GM18519 (cell line): ENCODE measurements around the gene KCNAB1.
A peak's percentile ranks its signal among the peaks of the same experiment; 100 is the strongest.
"Not testable (repeated sequence)": the region's sequence is repeated elsewhere in the genome, so short reads cannot be mapped to it uniquely, and the experiment has no call there.

Source experiments
- ATAC-seq: cut with Tn5 transposase; IDR thresholded peaks from one replicate; pipeline ENCODE4 v1.9.1; 2021; ENCODE audit warnings: mild to moderate bottlenecking, moderate library complexity; ENCODE audit not compliant: unreplicated experiment, low FRiP score

KCNAB1 gene

DNA sequence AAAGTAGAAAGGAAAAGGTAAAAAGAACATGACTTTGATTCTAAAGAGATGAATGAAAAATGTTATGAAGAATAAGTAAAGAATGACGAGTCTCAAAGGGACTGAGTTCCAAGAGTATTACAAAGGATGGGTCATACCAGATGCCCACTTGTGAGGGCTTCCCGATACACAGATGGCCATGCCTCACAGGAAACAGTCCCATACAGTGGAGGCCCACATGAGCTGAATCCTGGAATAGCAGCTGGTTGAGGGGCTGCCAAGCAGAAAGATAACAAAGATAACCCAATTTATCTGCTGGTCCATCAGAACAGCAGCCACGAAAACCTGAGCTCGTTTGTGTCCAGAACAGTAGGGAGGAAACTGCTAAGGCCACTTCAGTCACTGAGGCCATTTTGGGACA, 430.9 kb downstream of the KCNAB1 start:
- no peak for ATAC-seq

DNA sequence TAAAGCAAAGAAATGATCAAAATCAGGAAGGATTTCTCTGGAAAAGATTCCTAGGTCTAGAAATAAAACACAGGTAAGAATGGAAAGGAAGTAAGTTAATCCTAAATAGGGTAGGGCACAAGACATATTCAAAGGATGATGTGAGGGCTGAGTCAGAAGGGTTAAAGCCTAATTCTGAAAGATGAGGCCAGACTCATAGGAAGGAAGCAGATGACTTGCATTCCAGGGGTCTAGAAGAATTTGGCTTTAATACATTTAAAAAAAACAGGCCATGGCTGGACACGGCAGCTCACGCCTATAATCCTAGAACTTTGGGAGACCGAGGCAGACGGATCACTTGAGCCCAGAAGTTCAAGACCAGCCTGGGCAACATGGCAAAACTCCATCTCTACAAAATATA, 431.4 kb downstream of the KCNAB1 start:
- ATAC-seq = no peak

DNA sequence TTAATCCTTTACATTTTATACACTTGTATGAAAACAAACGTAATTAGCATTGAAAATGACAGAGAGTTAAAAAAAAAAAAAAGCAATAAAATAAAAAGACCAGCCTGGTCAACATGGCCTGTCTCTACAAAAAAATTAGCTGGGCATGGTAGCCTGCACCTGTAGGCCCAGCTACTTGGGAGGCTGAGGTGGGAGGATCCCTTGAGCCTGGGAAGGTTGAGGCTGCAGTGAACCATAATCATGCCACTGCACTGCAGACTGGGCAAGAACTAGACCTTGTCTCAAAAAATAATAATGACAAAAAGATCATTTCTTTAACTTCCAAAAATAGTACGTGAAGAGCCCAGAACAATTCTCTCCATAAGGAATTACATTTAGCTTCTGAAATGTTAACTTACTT, 432.6 kb downstream of the KCNAB1 start:
- ATAC-seq = no peak

- no peak for ATAC-seq
Measured at GRCh38 chr3:156553705-156554356, 433.5 kb downstream of the KCNAB1 start.

GRCh38 chr3:156554515-156554841, 434.1 kb downstream of the KCNAB1 start:
- no peak for ATAC-seq

DNA sequence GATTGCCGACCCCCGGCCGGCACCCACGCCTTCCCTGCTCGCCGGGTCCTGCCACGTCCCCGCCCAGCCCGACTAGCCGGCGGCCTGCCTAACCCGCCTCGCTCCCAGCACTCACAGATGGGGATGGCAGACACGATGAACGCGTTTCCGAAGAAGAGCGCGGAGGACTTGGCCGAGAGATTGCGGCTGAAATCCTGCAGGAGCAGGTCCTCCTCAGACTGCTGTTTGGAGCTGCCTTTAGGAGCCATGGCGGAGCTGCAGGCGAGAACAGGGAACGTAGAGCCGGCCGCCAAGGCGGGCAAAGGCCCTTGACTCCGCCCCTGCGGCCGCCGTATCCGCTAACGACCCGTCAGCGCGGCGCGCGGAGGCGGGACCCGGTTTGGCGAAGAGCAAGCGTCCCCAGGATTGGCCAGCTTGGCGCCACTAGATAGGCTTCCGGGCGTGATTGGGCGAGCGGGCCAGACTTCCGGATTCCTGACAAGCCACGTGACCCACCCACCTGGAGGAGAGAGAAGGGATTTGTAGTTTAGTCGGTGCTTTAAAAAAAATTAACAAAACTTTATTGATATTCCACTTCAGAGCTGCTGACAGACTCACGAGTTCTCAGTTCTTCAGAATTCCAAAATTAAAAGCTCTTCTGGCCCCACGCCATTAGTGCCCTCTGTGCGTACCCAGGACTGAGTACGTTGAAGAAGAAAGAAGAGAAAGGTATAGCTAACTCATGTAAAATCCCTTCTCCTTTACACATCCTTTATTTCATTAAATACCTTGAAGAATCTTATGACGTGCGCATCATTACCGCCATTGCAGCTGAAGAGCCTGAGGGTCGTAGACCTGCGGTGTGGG, 434.7 kb downstream of the KCNAB1 start, which contains the start of gene SSR3:
TSS of gene SSR3 (minus strand) at position 276 of the 846 bp plus-strand sequence. CDS start at position 248, 28 bp downstream.
- peak; percentile 99 for ATAC-seq

DNA sequence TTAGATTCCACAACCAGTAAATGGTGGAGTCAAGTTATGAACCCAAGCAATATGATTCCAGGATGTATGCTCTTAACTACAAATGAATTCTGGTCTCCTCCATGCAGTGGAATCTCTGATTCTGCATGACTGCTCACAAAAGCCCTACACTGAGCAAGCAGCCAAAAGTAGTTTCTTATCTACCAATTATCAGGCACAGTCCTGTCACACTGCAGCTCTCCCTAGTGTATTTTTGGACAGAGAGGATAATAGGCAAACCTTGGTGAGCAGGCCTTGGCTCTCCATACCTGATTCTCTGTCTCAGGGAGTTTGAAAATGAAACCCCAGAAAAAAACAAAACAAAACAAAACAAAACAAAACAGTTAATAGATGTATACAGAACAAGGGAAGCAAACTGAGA, 438.0 kb downstream of the KCNAB1 start:
- no peak for ATAC-seq

- ATAC-seq = no peak
Measured at GRCh38 chr3:156559321-156559720, 438.9 kb downstream of the KCNAB1 start.

DNA sequence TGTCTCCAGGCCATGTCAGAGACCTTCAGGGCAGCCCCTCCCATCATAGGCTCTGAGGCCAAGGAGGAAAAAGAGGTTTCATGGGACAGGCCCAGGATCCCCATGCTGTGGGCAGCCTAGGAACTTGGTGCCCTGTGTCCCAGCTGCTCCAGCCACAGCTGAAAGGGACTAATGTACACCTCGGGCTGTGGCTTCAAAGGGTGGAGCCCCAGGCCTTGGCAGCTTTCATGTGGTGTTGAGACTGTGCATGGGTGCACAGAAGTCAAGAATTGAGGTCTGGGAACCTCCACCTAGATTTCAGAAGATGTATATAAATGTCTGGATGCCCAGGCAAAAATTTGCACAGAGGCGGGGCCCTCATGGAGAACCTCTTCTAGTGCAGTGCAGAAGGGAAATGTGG, 441.2 kb downstream of the KCNAB1 start:
- ATAC-seq = no peak

- ATAC-seq = not testable (repeated sequence)
Measured at GRCh38 chr3:156562486-156562885, 442.1 kb downstream of the KCNAB1 start.

DNA sequence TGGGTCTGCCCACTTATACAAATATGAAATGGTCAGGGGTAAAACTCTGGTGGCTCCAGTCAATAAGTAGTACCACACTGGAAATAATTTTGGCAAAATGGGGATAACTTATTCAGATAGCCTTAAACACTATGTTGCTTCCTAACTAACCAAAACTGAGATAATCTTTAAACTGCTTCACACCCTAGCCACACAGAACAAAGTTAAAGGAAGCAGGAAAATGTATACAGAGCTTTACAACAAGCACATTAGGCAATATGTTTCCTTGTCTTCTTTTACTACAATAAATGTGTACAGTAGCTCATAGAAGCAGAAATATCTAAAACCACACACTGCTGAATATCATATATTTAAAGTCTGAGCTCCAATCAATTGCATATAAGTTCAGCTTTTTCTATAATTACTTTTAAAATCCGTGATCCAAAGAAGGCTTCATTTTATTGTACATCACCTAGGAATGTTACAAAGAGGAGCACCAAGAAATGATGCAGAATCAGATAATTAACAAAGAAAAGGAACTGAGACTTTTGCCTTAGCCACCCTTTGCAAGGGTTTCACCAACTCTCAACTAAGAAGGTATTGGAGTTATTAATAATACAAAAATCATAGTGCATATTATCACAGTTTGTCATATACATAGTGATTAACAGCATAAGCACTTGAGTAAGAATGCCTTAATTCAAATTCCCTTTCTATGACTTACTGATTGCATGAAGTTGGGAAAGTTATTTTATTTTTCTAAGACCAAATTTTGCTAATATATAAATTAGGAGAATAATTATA, 443.7 kb downstream of the KCNAB1 start:
- no peak for ATAC-seq

DNA sequence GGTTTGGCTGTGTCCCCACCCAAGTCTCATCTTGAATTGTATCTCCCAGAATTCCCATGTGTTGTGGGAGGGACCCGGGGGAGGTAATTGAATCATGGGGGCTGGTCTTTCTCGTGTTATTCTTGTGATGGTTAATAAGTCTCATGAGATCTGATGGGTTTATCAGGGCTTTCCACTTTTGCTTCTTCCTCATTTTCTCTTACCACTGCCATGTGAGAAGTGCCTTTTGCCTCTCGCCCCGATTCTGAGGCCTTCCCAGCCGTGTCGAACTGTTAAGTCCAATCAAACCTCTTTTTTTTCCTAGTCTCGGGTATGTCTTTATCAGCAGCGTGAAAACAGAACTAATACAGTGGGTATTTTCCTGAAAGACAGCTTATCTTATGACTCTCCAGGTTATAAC, 448.6 kb downstream of the KCNAB1 start:
- ATAC-seq = not testable (repeated sequence)

DNA sequence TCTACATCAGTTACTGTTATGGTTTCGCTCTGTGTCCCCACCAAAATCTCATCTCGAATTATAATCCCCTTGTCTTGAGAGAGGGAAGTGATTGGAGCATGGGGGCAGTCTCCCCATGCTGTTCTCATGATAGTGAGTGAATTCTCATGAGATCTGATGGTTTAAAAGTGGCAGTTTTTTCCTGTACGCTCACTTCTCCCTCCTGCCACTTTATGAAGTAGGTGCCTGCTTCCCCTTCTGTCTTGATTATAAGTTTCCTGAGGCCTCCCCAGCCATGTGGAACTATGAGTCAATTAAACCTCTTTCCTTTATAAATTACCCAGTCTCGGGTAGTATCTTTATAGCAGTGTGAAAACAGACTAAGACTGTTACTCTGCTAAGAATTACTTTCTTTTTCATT, 449.5 kb downstream of the KCNAB1 start:
- not testable (repeated sequence) for ATAC-seq

DNA sequence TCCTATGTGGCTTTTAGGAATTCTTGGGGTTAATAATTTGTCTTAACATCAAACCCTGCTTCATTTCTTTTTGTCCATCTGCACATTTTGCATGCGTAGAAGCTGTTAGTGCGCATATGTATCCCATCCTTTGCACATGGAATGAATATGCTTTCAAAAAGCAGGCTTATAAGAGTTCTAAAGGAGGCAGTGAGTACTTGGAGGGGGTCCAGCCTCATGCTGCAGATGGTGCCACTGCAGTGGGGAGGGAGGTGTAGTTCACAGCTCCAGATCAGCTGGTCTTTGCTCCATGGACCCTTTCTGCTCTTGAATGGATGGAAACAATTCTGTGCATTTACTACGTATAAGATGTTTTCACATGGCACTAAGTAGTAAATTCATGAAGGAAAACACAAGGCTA, 455.3 kb downstream of the KCNAB1 start:
- no peak for ATAC-seq

- ATAC-seq = no peak
Measured at GRCh38 chr3:156576051-156576450, 455.7 kb downstream of the KCNAB1 start.

GRCh38 chr3:156576651-156577348, 456.4 kb downstream of the KCNAB1 start:
- ATAC-seq = no peak

GRCh38 chr3:156577736-156578135, 457.4 kb downstream of the KCNAB1 start:
- no peak for ATAC-seq

GRCh38 chr3:156579427-156579851, 459.1 kb downstream of the KCNAB1 start:
- ATAC-seq = no peak

- ATAC-seq = no peak
Measured at GRCh38 chr3:156581033-156581432, 460.7 kb downstream of the KCNAB1 start.

GRCh38 chr3:156581954-156582353, 461.6 kb downstream of the KCNAB1 start:
- no peak for ATAC-seq
